Nephron (organoid): Measurements from ENCODE around the gene BEAN1.

Experiments used
- H3K27ac Mint-ChIP-seq, 3 experiments: 2 replicates each; pipeline ENCODE4 v1.8.0; 2020; ENCODE audit warnings: mixed read lengths in 3 of 3, mild to moderate bottlenecking in 2 of 3, moderate library complexity in 1 of 3
- H3K27me3 Mint-ChIP-seq: 2 replicates; pipeline ENCODE4 v1.8.0; 2021; ENCODE audit warnings: low read depth, mild to moderate bottlenecking, moderate library complexity, mixed read lengths
- H3K36me3 Mint-ChIP-seq: 2 replicates; pipeline ENCODE4 v1.8.0; 2020; ENCODE audit warnings: low read depth, mixed read lengths
- H3K4me1 Mint-ChIP-seq: 2 replicates; pipeline ENCODE4 v1.8.0; 2020; ENCODE audit warnings: mixed read lengths
- H3K4me3 Mint-ChIP-seq, 3 experiments: 2 replicates each; pipeline ENCODE4 v1.8.0; 2020; ENCODE audit warnings: mild to moderate bottlenecking in 3 of 3, mixed read lengths in 3 of 3, moderate library complexity in 2 of 3
- H3K9me3 Mint-ChIP-seq: 2 replicates; pipeline ENCODE4 v1.8.0; 2020; ENCODE audit warnings: mixed read lengths
- CTCF ChIP-seq, 3 experiments: fragments of 200-600 bp; sonication (generic); IDR thresholded peaks; one replicate each; pipeline ENCODE4 v1.5.0; 2021; ENCODE audit warnings: antibody characterized with exemption in 3 of 3; ENCODE audit not compliant: unreplicated experiment in 3 of 3

The BEAN1 gene

DNA sequence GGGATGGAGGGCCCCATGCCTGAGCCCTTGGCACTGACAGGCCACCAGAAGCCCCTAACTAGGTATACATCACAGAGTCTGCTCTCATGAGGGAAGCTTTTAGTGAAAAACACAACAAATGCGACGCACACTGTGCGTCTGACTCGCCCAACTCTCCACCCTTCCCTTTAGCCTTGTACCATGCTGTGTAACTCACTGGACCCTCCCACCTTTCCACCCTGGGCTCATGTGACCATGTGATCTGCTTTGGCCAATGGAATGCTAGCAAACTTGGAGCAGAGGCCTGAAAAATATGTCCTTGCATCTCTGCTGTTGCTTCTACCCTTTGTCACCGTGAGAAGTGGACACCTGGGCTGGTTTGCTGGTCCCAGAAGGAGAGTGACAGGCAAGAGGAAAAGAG is 101.2 kb downstream of the BEAN1 start:
- Mint-ChIP-seq H3K27ac (no peak overlapping the region), H3K4me3 (no peak overlapping the region), H3K36me3 (peaks cover 37% of the 10 kb centered on the region), H3K27me3 (no peaks in the 10 kb centered on the region), H3K9me3 (no peaks in the 10 kb centered on the region), H3K4me1 (no peaks in the 10 kb centered on the region)
- TF ChIP-seq CTCF (IDR thresholded peaks at IDR 0.05; ENCODE audit: unreplicated experiment in 3 of 3), result no peak

- H3K27ac Mint-ChIP-seq, result no peak overlapping the region
- no peaks in the 10 kb centered on the region for H3K9me3 Mint-ChIP-seq
- no peaks in the 10 kb centered on the region for H3K27me3 Mint-ChIP-seq
- H3K4me3 Mint-ChIP-seq, result no peak overlapping the region
- H3K4me1 Mint-ChIP-seq, result no peaks in the 10 kb centered on the region
- peaks cover 42% of the 10 kb centered on the region for H3K36me3 Mint-ChIP-seq
- no peak for TF ChIP-seq CTCF (IDR thresholded peaks at IDR 0.05; ENCODE audit: unreplicated experiment in 3 of 3)
These were observed 102.4 kb downstream of the BEAN1 start for GRCh38 chr16:66529475-66529874.
